Astrocyte (in vitro differentiated cells and primary cell): ENCODE measurements around the gene TRAPPC10. TPM values are rescaled to one million over a fixed set of nuclear protein-coding genes. Genes with fewer than 3 reads are reported as not detected.

Experiments
- DNase-seq: peaks from one replicate; pipeline ENCODE4 v3.0.0-alpha.2; 2010; ENCODE audit warnings: low read depth
- FAIRE-seq: peaks from 2 replicates; lab custom pipeline; 2011; peaks lifted over from hg19 to GRCh38; lab: Jason Lieb, UNC
- H2AFZ ChIP-seq: 2 replicates; pipeline ENCODE4 v1.6.0; 2012; ENCODE audit warnings: low read depth, low read length, inconsistent platforms
- H3K27ac ChIP-seq: 2 replicates; pipeline ENCODE4 v1.5.1; 2011; ENCODE audit warnings: low read depth, low read length, inconsistent platforms
- H3K27me3 ChIP-seq: 2 replicates; pipeline ENCODE4 v1.6.0; 2011; ENCODE audit warnings: low read length, inconsistent platforms; ENCODE audit not compliant: insufficient read depth
- H3K36me3 ChIP-seq: 2 replicates; pipeline ENCODE4 v1.5.1; 2011; ENCODE audit warnings: low read length, inconsistent platforms; ENCODE audit not compliant: insufficient read depth
- H3K4me1 ChIP-seq: 2 replicates; pipeline ENCODE4 v1.5.1; 2011; ENCODE audit warnings: low read length, inconsistent platforms; ENCODE audit not compliant: insufficient read depth
- H3K4me2 ChIP-seq: 2 replicates; pipeline ENCODE4 v1.6.0; 2012; ENCODE audit warnings: low read length, inconsistent platforms
- H3K4me3 ChIP-seq: 2 replicates; pipeline ENCODE4 v1.5.1; 2011; ENCODE audit warnings: low read depth, mild to moderate bottlenecking, low read length, inconsistent platforms; ENCODE audit not compliant: insufficient read depth
- H3K79me2 ChIP-seq: 2 replicates; pipeline ENCODE4 v1.6.0; 2012; ENCODE audit warnings: mild to moderate bottlenecking, low read length, inconsistent platforms; ENCODE audit not compliant: insufficient read depth
- H3K9ac ChIP-seq: 2 replicates; pipeline ENCODE4 v1.6.0; 2012; ENCODE audit warnings: mild to moderate bottlenecking, low read length, inconsistent platforms
- H3K9me3 ChIP-seq: 2 replicates; pipeline ENCODE4 v1.5.1; 2012; ENCODE audit warnings: low read depth, mild to moderate bottlenecking, low read length, inconsistent platforms; ENCODE audit not compliant: insufficient read depth
- H4K20me1 ChIP-seq: 2 replicates; pipeline ENCODE4 v1.6.0; 2012; ENCODE audit warnings: low read length, inconsistent platforms; ENCODE audit not compliant: insufficient read depth
- H3K27ac Mint-ChIP-seq: one replicate; pipeline ENCODE4 v1.8.0; 2021; ENCODE audit warnings: mild to moderate bottlenecking, mixed read lengths; ENCODE audit not compliant: unreplicated experiment
- H3K27me3 Mint-ChIP-seq: one replicate; pipeline ENCODE4 v1.8.0; 2021; ENCODE audit warnings: low read depth, mixed read lengths; ENCODE audit not compliant: unreplicated experiment
- H3K36me3 Mint-ChIP-seq: one replicate; pipeline ENCODE4 v1.8.0; 2021; ENCODE audit warnings: low read depth, mixed read lengths; ENCODE audit not compliant: unreplicated experiment
- H3K4me1 Mint-ChIP-seq: one replicate; pipeline ENCODE4 v1.8.0; 2021; ENCODE audit warnings: low read depth, mixed read lengths; ENCODE audit not compliant: unreplicated experiment
- H3K4me3 Mint-ChIP-seq: one replicate; pipeline ENCODE4 v1.8.0; 2021; ENCODE audit warnings: mild to moderate bottlenecking, moderate library complexity, mixed read lengths; ENCODE audit not compliant: unreplicated experiment
- H3K9me3 Mint-ChIP-seq: one replicate; pipeline ENCODE4 v1.8.0; 2021; ENCODE audit warnings: mild to moderate bottlenecking, mixed read lengths; ENCODE audit not compliant: unreplicated experiment
- CTCF ChIP-seq: IDR thresholded peaks from 2 replicates; pipeline ENCODE4 v1.5.1; 2011; ENCODE audit warnings: low read depth, mild to moderate bottlenecking, inconsistent platforms, low read length, moderate library complexity; ENCODE audit not compliant: insufficient read depth
- EZH2 ChIP-seq: IDR thresholded peaks from 2 replicates; pipeline ENCODE4 v1.6.1; 2012; ENCODE audit warnings: mild to moderate bottlenecking, low read length, inconsistent platforms; ENCODE audit not compliant: insufficient read depth
- total RNA-seq: library from RNA; stranded (reverse); gene quantifications from 2 replicates; pipeline ENCODE4 v1.2.1, GENCODE V29; 2021

Gene TRAPPC10
- total RNA-seq, 1 donor from 2014 or later, result 45.7 TPM

- H3K4me1 ChIP-seq, result no peaks in the 10 kb centered on the region
- no peaks in the 10 kb centered on the region for H3K27me3 Mint-ChIP-seq
- H3K27me3 ChIP-seq, result no peaks in the 10 kb centered on the region
- H3K4me2 ChIP-seq, result no peak overlapping the region
- no peak overlapping the region for H3K27ac ChIP-seq
- no peak overlapping the region for H3K4me3 Mint-ChIP-seq
- H3K4me1 Mint-ChIP-seq, result no peaks in the 10 kb centered on the region
- DNase-seq (no peak), FAIRE-seq (no peak)
- H3K9me3 Mint-ChIP-seq, result no peaks in the 10 kb centered on the region
- H3K36me3 Mint-ChIP-seq, result peaks cover 24% of the 10 kb centered on the region
- no peak overlapping the region for H3K4me3 ChIP-seq
- no peak overlapping the region for H3K9ac ChIP-seq
- H4K20me1 ChIP-seq, result peaks cover 21% of the 10 kb centered on the region
- no peaks in the 10 kb centered on the region for H3K9me3 ChIP-seq
- H2AFZ ChIP-seq, result no peak overlapping the region
- H3K79me2 ChIP-seq, result peaks cover 4% of the 10 kb centered on the region
- TF ChIP-seq CTCF, result no peak
- H3K27ac Mint-ChIP-seq, result no peak overlapping the region
- peaks cover 29% of the 10 kb centered on the region for H3K36me3 ChIP-seq
Observed at GRCh38 chr21:44079846-44080245, 67.7 kb downstream of the TRAPPC10 start.

GRCh38 chr21:44082648-44083440, 70.7 kb downstream of the TRAPPC10 start:
- no peak overlapping the region for H3K27ac ChIP-seq
- FAIRE-seq (no peak), DNase-seq (no peak)
- H3K4me2 ChIP-seq, result no peak overlapping the region
- peaks cover 25% of the 10 kb centered on the region for H3K36me3 ChIP-seq
- no peak overlapping the region for H2AFZ ChIP-seq
- no peaks in the 10 kb centered on the region for H3K9me3 ChIP-seq
- H3K27me3 ChIP-seq, result no peaks in the 10 kb centered on the region
- H3K4me1 ChIP-seq, result no peaks in the 10 kb centered on the region
- H3K79me2 ChIP-seq, result peaks cover 4% of the 10 kb centered on the region
- no peak overlapping the region for H3K27ac Mint-ChIP-seq
- H3K27me3 Mint-ChIP-seq, result no peaks in the 10 kb centered on the region
- H3K4me3 ChIP-seq, result no peak overlapping the region
- peaks cover 25% of the 10 kb centered on the region for H3K36me3 Mint-ChIP-seq
- TF ChIP-seq CTCF (no peak), EZH2 (no peak)
- no peak overlapping the region for H3K4me3 Mint-ChIP-seq
- no peak overlapping the region for H3K9ac ChIP-seq
- H3K4me1 Mint-ChIP-seq, result no peaks in the 10 kb centered on the region
- no peaks in the 10 kb centered on the region for H3K9me3 Mint-ChIP-seq
- H4K20me1 ChIP-seq, result peaks cover 45% of the 10 kb centered on the region

GRCh38 chr21:44083631-44084291, 71.7 kb downstream of the TRAPPC10 start:
- FAIRE-seq (no peak), DNase-seq (no peak)
- TF ChIP-seq EZH2 (no peak), CTCF (no peak)
- Mint-ChIP-seq H3K9me3 (no peaks in the 10 kb centered on the region), H3K27ac (no peak overlapping the region), H3K27me3 (no peaks in the 10 kb centered on the region), H3K4me3 (no peak overlapping the region), H3K36me3 (peaks cover 27% of the 10 kb centered on the region), H3K4me1 (no peaks in the 10 kb centered on the region)
- H2AFZ ChIP-seq, result no peak overlapping the region
- H3K79me2 ChIP-seq, result peaks cover 4% of the 10 kb centered on the region
- peaks cover 52% of the 10 kb centered on the region for H4K20me1 ChIP-seq
- H3K4me2 ChIP-seq, result no peak overlapping the region
- no peaks in the 10 kb centered on the region for H3K4me1 ChIP-seq
- H3K36me3 ChIP-seq, result peaks cover 31% of the 10 kb centered on the region
- no peak overlapping the region for H3K4me3 ChIP-seq
- no peaks in the 10 kb centered on the region for H3K27me3 ChIP-seq
- no peaks in the 10 kb centered on the region for H3K9me3 ChIP-seq
- H3K27ac ChIP-seq, result no peak overlapping the region
- H3K9ac ChIP-seq, result no peak overlapping the region
